Thyroid gland (tissue), 4 donors: ENCODE results near the gene NFE2L2. TPM values are rescaled to one million over a fixed set of nuclear protein-coding genes. Genes with fewer than 3 reads are reported as not detected.
A peak's percentile ranks its signal among the peaks of the same experiment; 100 is the strongest.
"Not testable (repeated sequence)": the region's sequence is repeated elsewhere in the genome, so short reads cannot be mapped to it uniquely, and the experiment has no call there.

Experiments used
- DNase-seq, 2 donors: peaks; one replicate each; pipeline ENCODE4 v3.0.0-alpha.2; 2019
- H3K27ac ChIP-seq, 3 donors: fragments of 200-600 bp; sonication (generic); 1 replicate in 2 of 3; 2 replicates in 1 of 3; pipeline ENCODE4 v1.5.1; 2016 to 2019; ENCODE audit warnings: mild to moderate bottlenecking in 1 of 3, moderate library complexity in 1 of 3
- H3K27me3 ChIP-seq: fragments of 200-600 bp; sonication (generic); one replicate; pipeline ENCODE4 v1.5.1; 2019
- H3K36me3 ChIP-seq, 2 donors: fragments of 200-600 bp; sonication (generic); one replicate each; pipeline ENCODE4 v1.5.1; 2016 to 2019
- H3K4me1 ChIP-seq, 2 donors: fragments of 200-600 bp; sonication (generic); one replicate each; pipeline ENCODE4 v1.5.1; 2017 to 2019
- H3K4me3 ChIP-seq, 3 donors: fragments of 200-600 bp; sonication (generic); replicated peaks in 1 of 3; 1 replicate in 2 of 3; 2 replicates in 1 of 3; pipeline ENCODE4 v1.5.1; 2016; ENCODE audit warnings: mild to moderate bottlenecking in 1 of 3
- H3K9me3 ChIP-seq: fragments of 200-600 bp; sonication (generic); one replicate; pipeline ENCODE4 v1.5.1; 2017
- CTCF ChIP-seq, 6 experiments: fragments of 200-600 bp in 3 of 6; fragments of 450-650 bp in 3 of 6; sonication (generic) in 3 of 6; IDR thresholded peaks; one replicate each; pipeline ENCODE4 v1.5.1; 2016 to 2019; ENCODE audit warnings: antibody characterized with exemption in 6 of 6, mild to moderate bottlenecking in 2 of 6, inconsistent platforms in 1 of 6, moderate library complexity in 1 of 6
- POLR2A ChIP-seq, 2 donors: fragments of 450-650 bp; IDR thresholded peaks; one replicate each; pipeline ENCODE4 v1.6.1; 2017; ENCODE audit warnings: antibody characterized with exemption in 2 of 2, mild to moderate bottlenecking in 2 of 2, moderate library complexity in 1 of 2
- WGBS, 2 donors: methylation state at CpG; one replicate each; pipeline ENCODE4 v1.1.5; 2017; 5-methylcytosine and 5-hydroxymethylcytosine counted together
- intact Hi-C: fragments of 100-400 bp; cut with DNase I; formaldehyde crosslinking; loops from one replicate; pipeline ENCODE4 v1.15.1; 2023
- total RNA-seq, 4 donors: library from RNA; depleted of rRNA; stranded (reverse); fragments of >200 nt; gene quantifications; one replicate each; pipeline ENCODE4 v1.2.3, GENCODE V29; 2016

Gene NFE2L2
- total RNA-seq, 4 donors from 2014 or later: 139 to 157 (median 144) TPM

- TF ChIP-seq POLR2A (IDR thresholded peaks at IDR 0.05): peak in 1 of 2 donors; percentile 39
- TF ChIP-seq CTCF (IDR thresholded peaks at IDR 0.05): no peak
- WGBS, 2 donors: 45 to 65% methylated on average over 3 of the region's 3 CpGs
- Histone ChIP-seq H3K27ac (peak overlapping the region; percentile 51 to 77 (median 66)), H3K4me1 (peaks cover 15 to 21% of the 10 kb centered on the region in 2 donors), H3K9me3 (no peaks in the 10 kb centered on the region), H3K36me3 (no peaks in the 10 kb centered on the region), H3K27me3 (no peaks in the 10 kb centered on the region), H3K4me3 (no peak overlapping the region)
- intact Hi-C loops: no loop called here
- DNase-seq: no peak
These were observed 60.1 kb downstream of the NFE2L2 start for GRCh38 chr2:177204417-177204816.

GRCh38 chr2:177201919-177202346 lies 62.6 kb downstream of the NFE2L2 start:
- H3K4me3 ChIP-seq: no peak overlapping the region

GRCh38 chr2:177200419-177200818 lies 64.1 kb downstream of the NFE2L2 start:
- H3K9me3 ChIP-seq, H3K4me3 ChIP-seq, H3K27me3 ChIP-seq, H3K36me3 ChIP-seq, intact Hi-C loops, DNase-seq: not testable (repeated sequence)
- 96 to 97% methylated on average over 7 of the region's 7 CpGs for WGBS, 2 donors
- Histone ChIP-seq H3K27ac (peak overlapping the region in 1 of 3 donors; percentile 12), H3K4me1 (peaks cover 15 to 21% of the 10 kb centered on the region in 2 donors)

More at GRCh38 chr2:177201919-177202346, 62.6 kb downstream of the NFE2L2 start:
- intact Hi-C loops: no loop called here
- Histone ChIP-seq H3K27me3 (no peaks in the 10 kb centered on the region), H3K36me3 (no peaks in the 10 kb centered on the region), H3K27ac (no peak overlapping the region), H3K4me1 (peaks cover 15 to 21% of the 10 kb centered on the region in 2 donors), H3K9me3 (no peaks in the 10 kb centered on the region)
- 70 to 83% methylated on average over 3 of the region's 3 CpGs for WGBS, 2 donors
- no peak for DNase-seq
- TF ChIP-seq CTCF (IDR thresholded peaks at IDR 0.05) (no peak), POLR2A (IDR thresholded peaks at IDR 0.05) (no peak)

- no peak overlapping the region for H3K4me3 ChIP-seq
- peak in 1 of 6 experiments; percentile 14 for TF ChIP-seq CTCF (IDR thresholded peaks at IDR 0.05)
- no peak for TF ChIP-seq POLR2A (IDR thresholded peaks at IDR 0.05)
- no peak for DNase-seq
- no peaks in the 10 kb centered on the region for H3K4me1 ChIP-seq
- no peaks in the 10 kb centered on the region for H3K9me3 ChIP-seq
- WGBS, 2 donors: 75 to 81% methylated on average over 1 of the region's 1 CpG
- no peak overlapping the region for H3K27ac ChIP-seq
- intact Hi-C loops: no loop called here
- no peaks in the 10 kb centered on the region for H3K27me3 ChIP-seq
- H3K36me3 ChIP-seq: no peaks in the 10 kb centered on the region
These were observed 69.3 kb downstream of the NFE2L2 start for GRCh38 chr2:177195194-177195593.

GRCh38 chr2:177193240-177193639 lies 71.3 kb downstream of the NFE2L2 start:
- H3K27ac ChIP-seq: no peak overlapping the region
- no peak overlapping the region for H3K4me3 ChIP-seq
- H3K36me3 ChIP-seq: no peaks in the 10 kb centered on the region
- intact Hi-C loops: no loop called here
- H3K27me3 ChIP-seq: no peaks in the 10 kb centered on the region
- WGBS, 2 donors: 85 to 87% methylated on average over 4 of the region's 4 CpGs
- no peaks in the 10 kb centered on the region for H3K9me3 ChIP-seq
- TF ChIP-seq CTCF (IDR thresholded peaks at IDR 0.05) (no peak), POLR2A (IDR thresholded peaks at IDR 0.05) (no peak)
- no peaks in the 10 kb centered on the region for H3K4me1 ChIP-seq
- no peak for DNase-seq

- no peaks in the 10 kb centered on the region for H3K27me3 ChIP-seq
- DNase-seq: no peak
- no peaks in the 10 kb centered on the region for H3K36me3 ChIP-seq
- no peak for TF ChIP-seq CTCF (IDR thresholded peaks at IDR 0.05)
- no peak for TF ChIP-seq POLR2A (IDR thresholded peaks at IDR 0.05)
- no peak overlapping the region for H3K27ac ChIP-seq
- no peaks in the 10 kb centered on the region for H3K9me3 ChIP-seq
- no peaks in the 10 kb centered on the region for H3K4me1 ChIP-seq
- intact Hi-C loops: no loop called here
- WGBS, 2 donors: 86 to 89% methylated on average over 1 of the region's 1 CpG
- H3K4me3 ChIP-seq: no peak overlapping the region
These were observed 71.7 kb downstream of the NFE2L2 start for GRCh38 chr2:177192788-177193187.
